Sigmoid colon (tissue), 7 donors: ENCODE measurements around the gene GPX6. TPM values are rescaled to one million over a fixed set of nuclear protein-coding genes. Genes with fewer than 3 reads are reported as not detected.

Experiments used
- DNase-seq: peaks from one replicate; pipeline ENCODE4 v3.0.0-alpha.2; 2019
- H3K27ac ChIP-seq, 4 donors: fragments of 200-600 bp; sonication (generic); one replicate each; pipeline ENCODE4 v1.5.1; 2016 to 2019; ENCODE audit warnings: mild to moderate bottlenecking in 1 of 4
- H3K27me3 ChIP-seq, 3 donors: fragments of 200-600 bp; sonication (generic); one replicate each; pipeline ENCODE4 v1.5.1; 2019; ENCODE audit warnings: mild to moderate bottlenecking in 1 of 3
- H3K36me3 ChIP-seq, 4 donors: fragments of 200-600 bp; sonication (generic); one replicate each; pipeline ENCODE4 v1.5.1; 2016 to 2019
- H3K4me1 ChIP-seq, 4 donors: fragments of 200-600 bp; sonication (generic); one replicate each; pipeline ENCODE4 v1.5.1; 2017 to 2019
- H3K4me3 ChIP-seq, 4 donors: fragments of 200-600 bp; sonication (generic); one replicate each; pipeline ENCODE4 v1.5.1; 2017 to 2019; ENCODE audit warnings: mild to moderate bottlenecking in 2 of 4, moderate library complexity in 1 of 4
- H3K9me3 ChIP-seq, 4 donors: fragments of 200-600 bp in 3 of 4; sonication (generic) in 3 of 4; one replicate each; pipeline versions ENCODE4 v1.5.1 to v1.6.1; 2013 to 2019
- EP300 ChIP-seq, 4 donors: sonication (generic); formaldehyde crosslinking; IDR thresholded peaks; one replicate each; pipeline ENCODE4 v1.6.1; 2017; ENCODE audit warnings: antibody characterized with exemption in 4 of 4
- POLR2A ChIP-seq, 2 donors: fragments of 450-650 bp; IDR thresholded peaks; one replicate each; pipeline ENCODE4 v1.6.1; 2016; ENCODE audit warnings: antibody characterized with exemption in 2 of 2, mild to moderate bottlenecking in 2 of 2, moderate library complexity in 2 of 2
- POLR2AphosphoS5 ChIP-seq, 4 donors: sonication (generic); formaldehyde crosslinking; IDR thresholded peaks; one replicate each; pipeline ENCODE4 v1.6.1; 2017; ENCODE audit warnings: antibody characterized with exemption in 4 of 4
- WGBS, 2 donors: extraction: QIAGEN DNeasy Blood & Tissue Kit; methylation state at CpG; one replicate each; pipeline ENCODE4 v1.1.7; 2013; 5-methylcytosine and 5-hydroxymethylcytosine counted together
- intact Hi-C: fragments of 100-400 bp; cut with DNase I; formaldehyde crosslinking; loops from one replicate; pipeline ENCODE4 v1.15.1; 2023
- polyA plus RNA-seq, 3 donors: library from polyadenylated mRNA; stranded (reverse); fragments of 200-250 nt; gene quantifications; one replicate each; pipeline ENCODE4 v1.2.3, GENCODE V29; 2013
- total RNA-seq, 4 donors: library from RNA; depleted of rRNA; stranded (reverse); fragments of >200 nt; gene quantifications; one replicate each; pipeline ENCODE4 v1.1.0, GENCODE V29; 2016
- TF ChIP-seq, protein P1 (sequence below), 4 experiments: fragments of 450-650 bp in 3 of 4; fragments of 200-600 bp in 1 of 4; IDR thresholded peaks; one replicate each; pipeline ENCODE4 v1.5.1; 2016 to 2019; ENCODE audit warnings: antibody characterized with exemption in 4 of 4, mild to moderate bottlenecking in 3 of 4, moderate library complexity in 2 of 4
- donor health status: healthy with polysubstance abuse.
- donor health status: Bipolar disorder and iron deficiency.
- donor health status: healthy.

Gene GPX6
- total and polyA plus RNA-seq, 7 donors, result not detected

DNA sequence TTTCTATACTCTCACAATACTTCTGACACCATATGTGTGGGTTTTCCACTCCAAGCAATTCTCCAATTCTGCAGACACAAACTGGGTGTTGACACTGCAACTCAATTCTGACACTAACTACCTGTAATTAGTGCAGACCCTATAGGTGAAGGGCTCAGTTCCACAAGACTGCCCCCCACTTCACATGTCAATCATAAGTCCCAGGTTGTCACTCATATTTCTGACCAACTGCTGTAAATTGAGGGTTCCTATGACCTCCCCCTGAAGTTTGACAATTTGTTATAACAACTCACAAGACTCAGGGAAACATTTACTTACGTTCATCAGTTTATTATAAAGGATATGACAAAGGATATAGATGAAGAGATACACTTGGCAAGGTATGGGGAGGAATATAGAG is 18.3 kb downstream of the GPX6 start:
- 54 to 65% methylated on average over 1 of the region's 1 CpG for WGBS, 2 donors
- intact Hi-C loops, result no loop called here
- no peak for DNase-seq
- H3K9me3 ChIP-seq, result no peaks in the 10 kb centered on the region
- H3K27me3 ChIP-seq, result peaks cover 0 to 4% (median 0%) of the 10 kb centered on the region in 3 donors
- no peak overlapping the region for H3K27ac ChIP-seq
- no peak overlapping the region for H3K4me3 ChIP-seq
- H3K4me1 ChIP-seq, result no peaks in the 10 kb centered on the region
- TF ChIP-seq, protein P1, sequence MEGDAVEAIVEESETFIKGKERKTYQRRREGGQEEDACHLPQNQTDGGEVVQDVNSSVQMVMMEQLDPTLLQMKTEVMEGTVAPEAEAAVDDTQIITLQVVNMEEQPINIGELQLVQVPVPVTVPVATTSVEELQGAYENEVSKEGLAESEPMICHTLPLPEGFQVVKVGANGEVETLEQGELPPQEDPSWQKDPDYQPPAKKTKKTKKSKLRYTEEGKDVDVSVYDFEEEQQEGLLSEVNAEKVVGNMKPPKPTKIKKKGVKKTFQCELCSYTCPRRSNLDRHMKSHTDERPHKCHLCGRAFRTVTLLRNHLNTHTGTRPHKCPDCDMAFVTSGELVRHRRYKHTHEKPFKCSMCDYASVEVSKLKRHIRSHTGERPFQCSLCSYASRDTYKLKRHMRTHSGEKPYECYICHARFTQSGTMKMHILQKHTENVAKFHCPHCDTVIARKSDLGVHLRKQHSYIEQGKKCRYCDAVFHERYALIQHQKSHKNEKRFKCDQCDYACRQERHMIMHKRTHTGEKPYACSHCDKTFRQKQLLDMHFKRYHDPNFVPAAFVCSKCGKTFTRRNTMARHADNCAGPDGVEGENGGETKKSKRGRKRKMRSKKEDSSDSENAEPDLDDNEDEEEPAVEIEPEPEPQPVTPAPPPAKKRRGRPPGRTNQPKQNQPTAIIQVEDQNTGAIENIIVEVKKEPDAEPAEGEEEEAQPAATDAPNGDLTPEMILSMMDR (IDR thresholded peaks at IDR 0.05), result no peak
- no peak for TF ChIP-seq EP300 (IDR thresholded peaks at IDR 0.05)
- no peak for TF ChIP-seq POLR2AphosphoS5 (IDR thresholded peaks at IDR 0.05)
- TF ChIP-seq POLR2A (IDR thresholded peaks at IDR 0.05), result no peak
- H3K36me3 ChIP-seq, result no peaks in the 10 kb centered on the region

DNA sequence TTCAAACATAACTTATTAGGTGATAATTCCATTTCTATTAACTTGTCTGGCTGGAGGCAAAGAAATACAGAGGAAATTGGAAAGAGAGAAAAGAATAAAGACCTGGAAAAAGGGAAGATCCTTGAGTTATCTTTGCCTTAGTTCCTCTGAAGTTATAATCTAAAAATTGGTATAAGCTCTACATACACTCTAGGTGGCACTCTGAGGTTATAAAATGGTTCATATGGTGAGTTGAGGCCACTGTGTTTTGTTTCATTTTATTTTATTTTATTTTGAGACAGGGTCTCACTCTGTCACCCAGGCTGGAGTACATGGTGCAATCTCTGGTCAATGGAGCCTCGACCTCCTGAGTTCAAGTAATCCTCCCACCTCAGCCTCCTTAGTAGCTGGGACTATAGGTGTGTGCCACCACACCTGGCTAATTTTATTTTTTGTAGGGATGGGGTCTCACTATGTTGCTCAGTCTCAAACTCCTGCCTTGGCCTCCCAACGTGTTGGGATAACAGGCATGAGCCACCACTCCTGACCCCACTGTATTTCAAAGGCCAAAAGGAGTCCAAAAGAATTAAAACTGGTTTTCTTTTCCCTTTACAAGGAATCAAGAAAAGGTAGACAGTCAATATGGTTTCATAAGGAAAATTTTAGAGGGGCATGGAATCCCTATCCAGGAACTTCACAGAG is 19.4 kb downstream of the GPX6 start:
- peaks cover 1 to 15% (median 3%) of the 10 kb centered on the region in 3 donors for H3K27me3 ChIP-seq
- H3K4me3 ChIP-seq, result no peak overlapping the region
- intact Hi-C loops, result no loop called here
- TF ChIP-seq POLR2AphosphoS5 (IDR thresholded peaks at IDR 0.05), result no peak
- no peak for TF ChIP-seq POLR2A (IDR thresholded peaks at IDR 0.05)
- TF ChIP-seq, protein P1 (IDR thresholded peaks at IDR 0.05), result no peak
- no peak for TF ChIP-seq EP300 (IDR thresholded peaks at IDR 0.05)
- DNase-seq, result no peak
- H3K36me3 ChIP-seq, result no peaks in the 10 kb centered on the region
- H3K9me3 ChIP-seq, result no peaks in the 10 kb centered on the region
- no peaks in the 10 kb centered on the region for H3K4me1 ChIP-seq
- WGBS, 2 donors, result 29 to 39% methylated on average over 2 of the region's 2 CpGs
- no peak overlapping the region for H3K27ac ChIP-seq

DNA sequence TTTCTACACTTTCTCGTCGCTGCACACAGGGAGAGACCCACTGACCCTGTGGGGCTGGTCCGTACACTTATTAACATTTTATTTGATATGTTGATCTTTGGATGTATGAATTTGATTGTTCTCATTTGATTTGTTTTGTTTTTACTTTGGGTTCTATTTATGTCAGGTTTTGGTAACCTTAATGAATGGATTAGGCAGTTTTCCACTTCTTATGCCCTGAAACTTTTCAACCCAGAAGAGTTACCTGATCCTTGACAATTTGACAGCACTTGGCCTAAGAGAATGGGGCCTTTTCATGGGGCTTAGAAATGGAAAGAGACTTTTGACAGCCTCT is 23.6 kb downstream of the GPX6 start:
- no peak for DNase-seq
- intact Hi-C loops, result no loop called here
- TF ChIP-seq, protein P1 (IDR thresholded peaks at IDR 0.05), result no peak
- no peak for TF ChIP-seq EP300 (IDR thresholded peaks at IDR 0.05)
- TF ChIP-seq POLR2AphosphoS5 (IDR thresholded peaks at IDR 0.05), result no peak
- TF ChIP-seq POLR2A (IDR thresholded peaks at IDR 0.05), result no peak
- peaks cover 0 to 8% (median 0%) of the 10 kb centered on the region in 4 donors for H3K4me1 ChIP-seq
- H3K27me3 ChIP-seq, result peaks cover 9 to 50% (median 18%) of the 10 kb centered on the region in 3 donors
- H3K27ac ChIP-seq, result no peak overlapping the region
- H3K36me3 ChIP-seq, result no peaks in the 10 kb centered on the region
- 57 to 68% methylated on average over 3 of the region's 3 CpGs for WGBS, 2 donors
- H3K9me3 ChIP-seq, result no peaks in the 10 kb centered on the region
- H3K4me3 ChIP-seq, result no peak overlapping the region

DNA sequence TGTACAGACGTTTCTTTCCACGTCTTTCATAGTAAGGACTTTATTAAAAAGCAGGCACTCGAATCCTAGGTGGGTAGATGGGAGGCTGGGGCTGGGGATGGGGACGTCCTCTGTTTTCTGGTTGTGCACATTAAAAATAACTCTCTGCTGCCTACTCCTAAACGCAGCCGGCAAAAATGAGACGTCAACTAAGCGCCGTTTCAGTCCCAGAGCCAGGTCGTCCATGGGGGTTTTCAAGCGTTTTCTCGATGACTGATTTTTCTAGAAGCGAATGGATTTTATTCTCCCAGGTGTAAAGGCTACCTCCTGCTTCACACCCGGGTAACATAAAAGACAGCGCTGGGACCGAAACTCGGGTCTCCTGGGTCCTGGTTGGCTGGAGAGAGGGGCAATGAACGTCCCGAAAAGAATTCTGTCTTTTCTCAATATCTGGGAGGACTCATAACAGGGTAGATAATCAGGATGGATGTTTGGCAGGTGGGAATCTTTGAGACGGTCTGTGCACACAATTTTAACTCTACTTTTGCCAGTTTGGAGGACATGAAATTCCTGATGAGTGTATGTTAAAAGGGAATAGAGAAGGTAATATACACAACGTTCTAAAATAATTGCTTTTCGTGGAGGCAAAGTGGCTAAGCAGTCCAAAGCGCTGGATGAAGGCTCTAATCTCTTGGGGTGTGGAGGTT is 25.2 kb downstream of the GPX6 start:
- intact Hi-C loops, result no loop called here
- no peak for DNase-seq
- TF ChIP-seq POLR2A (IDR thresholded peaks at IDR 0.05) (no peak), POLR2AphosphoS5 (IDR thresholded peaks at IDR 0.05) (no peak), EP300 (IDR thresholded peaks at IDR 0.05) (no peak)
- TF ChIP-seq, protein P1 (IDR thresholded peaks at IDR 0.05), result no peak

More for the DNA sequence above, 25.2 kb downstream of the GPX6 start:
- WGBS, 2 donors, result 14 to 29% methylated on average over 23 of the region's 23 CpGs
- Histone ChIP-seq H3K36me3 (no peaks in the 10 kb centered on the region), H3K4me3 (peak overlapping the region in 3 of 4 donors; percentile 6 to 40 (median 37)), H3K27ac (peak overlapping the region in 1 of 4 donors; percentile 10), H3K4me1 (peaks cover 0 to 8% (median 0%) of the 10 kb centered on the region in 4 donors), H3K9me3 (no peaks in the 10 kb centered on the region), H3K27me3 (peaks cover 9 to 51% (median 18%) of the 10 kb centered on the region in 3 donors)
